GM12892 (cell line): ENCODE results near the gene NR2C2.

Experiments
- POLR2A ChIP-seq: IDR thresholded peaks from 2 replicates; pipeline ENCODE4 v1.6.1; 2011; ENCODE audit warnings: low read depth, low read length, control low read depth
- POLR2AphosphoS5 ChIP-seq: IDR thresholded peaks from 2 replicates; pipeline ENCODE4 v1.6.1; 2011; ENCODE audit warnings: low read depth, low read length, control low read depth
- TAF1 ChIP-seq: IDR thresholded peaks from 2 replicates; pipeline ENCODE4 v1.6.1; 2011; ENCODE audit warnings: low read depth, mild to moderate bottlenecking, control low read depth, low read length, borderline replicate concordance

- TF ChIP-seq POLR2AphosphoS5 (no peak), POLR2A (no peak), TAF1 (no peak)
Observed at GRCh38 chr3:15091575-15091974, 144.2 kb downstream of the NR2C2 start.
